SKM-1 treated with dmso at 0.1 percent for 144 hours (cell line): Measurements from ENCODE around the gene PIK3CA.
"Not testable (repeated sequence)": the region's sequence is repeated elsewhere in the genome, so short reads cannot be mapped to it uniquely, and the experiment has no call there.

Experiments
- DNase-seq: peaks from one replicate; lab custom pipeline; 2025; ENCODE audit not compliant: unreplicated experiment; lab: John Stamatoyannopoulos, UW

Gene PIK3CA

GRCh38 chr3:179147873-179148615 is at the start of gene PIK3CA:
PIK3CA (plus strand) TSS chr3:179148357; CDS start chr3:179198826, 50,469 bp downstream.
- peak; percentile 98 for DNase-seq

DNA sequence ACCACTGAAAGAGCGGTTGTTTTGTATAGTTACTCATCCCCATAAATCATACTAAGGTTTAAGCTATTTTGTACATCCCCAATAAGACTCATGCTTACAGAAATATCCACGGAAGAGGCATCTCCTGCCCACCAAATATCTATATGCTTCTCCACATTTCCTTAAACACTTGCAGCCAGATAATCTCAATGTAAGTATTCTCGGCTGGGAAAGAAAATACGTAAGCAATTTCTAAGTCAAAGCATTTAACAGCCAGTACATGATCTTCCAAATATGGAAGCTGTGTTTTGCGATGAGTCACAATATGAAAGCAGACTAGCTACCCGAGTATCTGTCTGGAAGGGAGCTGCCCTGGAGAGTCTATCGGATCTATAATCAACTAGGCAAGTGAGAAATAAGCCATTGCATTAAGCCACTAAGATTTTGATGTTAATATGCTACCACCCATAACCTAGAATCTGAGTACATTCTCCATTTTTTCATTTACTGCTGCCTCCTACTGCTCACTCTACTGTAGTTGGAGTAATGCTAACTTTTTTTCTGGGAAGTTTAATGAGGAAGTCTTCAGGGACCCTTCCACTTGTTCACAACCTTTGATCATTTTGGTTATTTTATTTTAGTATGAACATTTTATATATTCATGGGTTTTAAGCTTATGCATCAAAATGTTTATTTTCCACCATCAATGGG is 49.6 kb upstream of the PIK3CA start:
- DNase-seq: no peak

- no peak for DNase-seq
Observed at GRCh38 chr3:179100652-179101051, 47.5 kb upstream of the PIK3CA start.

DNA sequence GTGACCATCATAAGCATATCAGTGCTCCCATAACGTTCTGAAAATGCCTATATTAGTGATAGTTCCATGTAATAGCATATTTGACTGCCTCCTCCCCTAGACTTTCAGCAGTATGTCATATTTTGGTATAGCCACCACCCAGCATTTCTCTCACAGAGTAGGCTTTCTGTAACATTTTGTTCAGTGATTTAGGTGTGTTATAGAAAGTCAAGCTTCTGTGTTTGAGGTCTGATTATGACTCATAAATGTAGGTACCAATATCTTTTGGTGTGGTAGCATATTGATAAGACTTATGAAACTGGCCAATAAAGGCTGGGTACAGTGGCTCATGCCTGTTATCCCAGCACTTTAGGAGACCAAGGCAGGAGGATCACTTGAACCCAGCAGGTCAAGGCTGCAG is 42.3 kb upstream of the PIK3CA start:
- no peak for DNase-seq

DNA sequence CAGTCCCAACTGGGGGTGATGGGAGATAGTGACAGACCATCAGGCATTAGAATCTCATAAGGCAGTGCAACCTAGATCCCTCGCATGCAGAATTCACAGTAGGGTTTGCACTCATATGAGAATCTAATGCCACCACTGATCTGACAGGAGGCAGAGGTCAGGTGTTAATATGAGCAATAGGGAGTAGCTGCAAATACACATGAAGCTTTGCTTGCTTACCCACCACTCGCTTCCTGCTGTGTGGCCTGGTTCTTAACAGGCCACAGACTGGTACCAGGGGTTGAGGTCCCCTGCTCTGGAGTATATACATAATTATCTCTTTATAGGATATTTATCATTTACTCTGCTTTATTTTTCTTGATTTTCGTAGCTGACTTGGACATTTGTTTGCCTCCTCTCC is 40.5 kb upstream of the PIK3CA start:
- no peak for DNase-seq

GRCh38 chr3:179108086-179108485 is 40.1 kb upstream of the PIK3CA start:
- DNase-seq: no peak

- no peak for DNase-seq
Observed at GRCh38 chr3:179113903-179114302, 34.3 kb upstream of the PIK3CA start.

GRCh38 chr3:179115444-179115843 is 32.7 kb upstream of the PIK3CA start:
- not testable (repeated sequence) for DNase-seq

DNA sequence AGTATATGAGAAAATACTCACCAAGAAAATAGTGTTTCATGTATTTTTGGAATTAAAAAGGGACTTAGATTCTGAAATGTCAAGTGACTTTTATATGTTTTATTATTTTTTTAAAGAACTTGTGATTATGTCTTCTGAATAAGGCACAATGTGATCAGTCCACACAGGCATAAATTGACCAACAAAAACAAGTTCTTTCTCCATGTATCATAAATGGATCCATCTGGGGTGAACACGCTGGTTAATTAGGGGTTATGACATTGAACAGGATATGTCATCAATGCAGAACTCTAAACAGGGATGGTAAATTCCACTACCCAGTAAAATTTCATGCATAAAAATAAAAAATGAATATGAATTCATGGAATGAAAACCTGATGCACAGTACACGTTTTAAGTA is 31.3 kb upstream of the PIK3CA start:
- DNase-seq: no peak

DNA sequence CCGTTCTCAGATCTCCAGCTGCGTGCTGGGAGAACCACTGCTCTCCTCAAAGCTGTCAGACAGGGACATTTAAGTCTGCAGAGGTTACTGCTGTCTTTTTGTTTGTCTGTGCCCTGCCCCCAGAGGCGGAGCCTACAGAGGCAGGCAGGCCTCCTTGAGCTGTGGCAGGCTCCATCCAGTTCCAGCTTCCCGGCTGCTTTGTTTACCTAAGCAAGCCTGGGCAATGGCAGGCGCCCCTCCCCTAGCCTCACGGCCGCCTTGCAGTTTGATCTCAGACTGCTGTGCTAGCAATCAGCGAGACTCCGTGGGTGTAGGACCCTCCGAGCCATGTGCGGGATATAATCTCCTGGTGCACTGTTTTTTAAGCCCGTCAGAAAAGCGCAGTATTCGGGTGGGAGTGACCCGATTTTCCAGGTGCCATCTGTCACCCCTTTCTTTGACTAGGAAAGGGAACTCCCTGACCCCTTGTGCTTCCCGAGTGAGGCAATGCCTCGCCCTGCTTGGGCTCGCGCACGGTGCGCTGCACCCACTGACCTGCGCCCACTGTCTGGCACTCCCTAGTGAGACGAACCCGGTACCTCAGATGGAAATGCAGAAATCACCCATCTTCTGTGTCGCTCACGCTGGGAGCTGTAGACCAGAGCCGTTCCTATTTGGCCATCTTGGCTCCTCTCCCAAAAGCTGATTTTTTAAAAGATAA is 15.8 kb upstream of the PIK3CA start:
- DNase-seq: not testable (repeated sequence)

DNA sequence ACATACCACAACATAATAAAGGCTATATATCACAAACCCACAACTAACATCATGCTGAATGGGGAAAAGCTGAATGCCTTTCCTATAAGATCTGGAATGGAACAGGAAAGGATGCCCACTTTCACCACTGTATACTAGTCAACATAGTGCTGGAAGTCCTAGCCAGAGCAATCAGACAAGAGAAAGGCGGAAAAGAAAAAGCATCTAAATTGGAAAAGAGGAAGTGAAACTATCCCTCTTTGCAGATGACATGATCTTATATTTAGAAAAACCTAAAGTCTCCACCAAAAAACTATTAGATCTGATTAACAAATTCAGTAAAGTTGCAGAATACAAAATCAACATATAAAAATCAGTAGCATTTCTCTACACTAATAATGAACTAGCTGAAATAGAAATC is 14.6 kb upstream of the PIK3CA start:
- peak; percentile 8 for DNase-seq

DNA sequence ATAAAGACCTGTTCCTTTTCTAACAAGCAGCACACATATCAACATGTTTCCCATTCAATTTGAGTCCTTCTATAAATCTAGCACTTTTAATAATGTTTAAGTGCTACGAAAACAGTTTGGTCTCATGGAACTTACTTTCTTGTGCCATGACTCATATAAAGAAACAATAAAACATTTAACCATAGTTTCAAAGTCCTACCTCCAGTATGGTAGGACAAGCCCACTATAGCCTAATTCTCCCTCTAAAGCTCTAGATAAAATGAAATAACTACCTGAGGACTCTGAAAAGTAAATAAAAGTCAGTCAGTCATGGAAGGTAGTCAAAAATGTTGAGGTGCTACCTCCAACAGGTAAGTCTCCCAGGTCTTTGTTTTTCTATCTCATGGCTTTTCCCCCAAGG is 12.0 kb upstream of the PIK3CA start:
- DNase-seq: no peak

DNA sequence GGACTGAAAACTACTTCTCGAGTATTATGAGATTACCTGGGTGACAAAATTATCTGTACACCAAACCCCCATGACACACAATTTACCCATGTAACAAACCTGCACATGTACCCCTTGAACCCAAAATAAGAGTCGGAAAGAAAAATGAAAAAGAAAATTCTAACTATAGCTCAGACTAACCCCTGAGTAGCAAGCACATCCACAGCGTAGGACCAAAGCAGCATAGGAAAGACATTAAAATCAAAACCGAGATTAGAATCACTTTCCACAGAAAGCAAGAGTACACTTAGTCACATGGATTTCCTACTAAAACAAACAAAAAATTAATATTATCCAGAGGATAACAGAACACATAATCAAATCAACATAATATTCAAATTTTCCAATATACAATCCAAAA is 6.3 kb upstream of the PIK3CA start:
- no peak for DNase-seq

DNA sequence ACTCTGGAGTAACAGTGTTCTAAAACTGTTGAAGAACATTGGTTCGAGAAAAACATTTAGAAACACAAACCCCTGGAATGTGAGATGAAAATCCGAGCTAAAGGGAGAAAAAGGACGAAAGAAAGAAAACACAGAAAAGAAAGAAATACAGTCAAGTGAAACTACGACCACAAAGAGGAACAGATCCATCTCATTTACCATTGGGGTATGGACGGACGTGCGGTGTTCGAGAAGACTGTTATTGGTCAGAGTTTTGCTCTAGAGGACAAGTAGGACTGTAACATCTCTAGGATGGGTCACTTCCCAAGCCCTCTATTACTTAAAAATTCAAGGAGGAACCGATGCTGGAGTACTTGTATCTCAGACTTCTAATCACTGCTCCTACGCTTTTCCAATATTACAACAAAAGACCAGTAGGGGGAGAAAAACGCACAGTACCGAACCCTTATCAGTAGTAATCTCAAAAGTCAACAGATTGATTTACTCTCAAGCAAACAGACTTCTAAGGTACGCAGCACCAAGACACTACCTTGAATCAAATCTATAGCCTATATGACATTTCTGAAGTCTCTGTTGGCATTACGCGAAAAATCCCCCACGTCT is 1.1 kb upstream of the PIK3CA start:
- peak; percentile 72 for DNase-seq

DNA sequence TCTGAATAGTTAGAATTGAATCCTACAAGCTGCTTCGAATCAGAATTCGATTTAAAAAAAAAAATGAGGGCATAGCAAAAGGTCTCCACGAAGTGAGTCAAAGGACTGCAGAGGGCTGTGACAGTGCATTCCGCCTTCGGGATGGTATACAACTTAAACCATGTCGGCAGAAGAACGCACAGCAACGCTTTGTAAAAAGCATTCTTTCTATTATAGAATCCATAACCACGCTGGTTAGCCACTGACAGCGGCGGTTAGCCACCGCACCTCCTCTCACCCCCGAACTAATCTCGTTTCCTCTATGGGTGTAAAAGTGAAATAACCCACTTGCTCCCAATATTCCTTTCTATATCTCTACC is 664 bp upstream of the PIK3CA start:
- DNase-seq: no peak

DNA sequence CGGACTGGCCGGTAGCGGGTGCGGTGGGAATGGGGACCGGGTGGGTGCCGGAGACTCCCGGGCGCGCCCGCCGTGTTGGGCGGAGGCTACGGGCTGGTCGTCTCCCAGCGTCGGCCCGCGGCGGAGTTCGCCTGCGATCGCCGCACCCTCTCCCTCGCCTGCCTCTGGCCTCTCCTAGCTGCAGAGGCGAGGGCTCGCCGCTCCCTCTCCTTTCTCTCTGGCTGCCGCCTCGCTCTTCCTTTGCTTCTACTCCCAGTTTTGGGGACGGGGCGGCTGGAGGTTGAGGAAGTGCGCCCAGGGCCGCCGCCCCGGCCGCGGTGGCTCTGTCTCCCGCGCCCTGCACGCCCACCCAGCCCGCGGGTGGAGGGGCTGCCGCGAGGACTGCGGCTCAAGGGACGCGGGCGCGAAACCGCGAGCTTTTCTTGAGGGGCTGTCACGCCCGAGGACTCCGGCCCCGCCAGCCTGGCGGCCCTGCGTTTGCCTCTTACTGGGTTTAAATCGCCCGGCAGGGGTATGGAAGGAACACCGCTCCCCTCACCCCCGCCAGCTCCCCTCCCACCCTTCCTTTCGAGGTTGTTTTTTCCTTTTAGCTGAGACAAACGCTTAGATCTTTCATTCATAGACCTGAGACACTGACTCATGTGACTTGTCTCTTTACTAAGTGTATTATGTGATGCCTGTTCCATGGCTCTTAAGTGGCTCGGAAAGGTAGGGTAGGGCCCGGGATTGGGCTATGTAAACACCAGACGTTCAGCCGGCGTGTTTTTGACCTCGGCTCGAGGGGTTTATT is 654 bp downstream of the PIK3CA start:
- peak; percentile 37 for DNase-seq

- DNase-seq: peak; percentile 26
Observed at GRCh38 chr3:179149406-179149867, 1.3 kb downstream of the PIK3CA start.

- DNase-seq: no peak
Observed at GRCh38 chr3:179149951-179150350, 1.8 kb downstream of the PIK3CA start.

DNA sequence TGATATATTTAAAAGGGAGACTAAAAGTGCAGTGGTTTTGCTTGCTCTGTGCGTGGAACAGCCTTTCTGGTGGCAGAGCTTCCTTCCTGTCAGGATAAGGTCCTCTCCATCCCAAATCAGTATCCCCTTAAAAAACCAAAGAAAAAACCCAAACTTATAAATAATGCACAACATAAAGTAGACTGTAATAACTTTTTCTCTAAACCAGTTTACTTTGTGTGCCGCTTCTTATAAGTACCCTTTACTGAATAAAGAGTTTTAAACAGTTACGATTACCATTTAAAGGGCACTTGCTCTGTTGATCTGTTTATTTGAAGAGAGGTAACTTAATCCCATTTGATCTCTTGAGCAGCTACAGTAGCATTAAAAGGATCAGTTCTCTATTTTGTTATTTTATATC is 2.5 kb downstream of the PIK3CA start:
- no peak for DNase-seq

DNA sequence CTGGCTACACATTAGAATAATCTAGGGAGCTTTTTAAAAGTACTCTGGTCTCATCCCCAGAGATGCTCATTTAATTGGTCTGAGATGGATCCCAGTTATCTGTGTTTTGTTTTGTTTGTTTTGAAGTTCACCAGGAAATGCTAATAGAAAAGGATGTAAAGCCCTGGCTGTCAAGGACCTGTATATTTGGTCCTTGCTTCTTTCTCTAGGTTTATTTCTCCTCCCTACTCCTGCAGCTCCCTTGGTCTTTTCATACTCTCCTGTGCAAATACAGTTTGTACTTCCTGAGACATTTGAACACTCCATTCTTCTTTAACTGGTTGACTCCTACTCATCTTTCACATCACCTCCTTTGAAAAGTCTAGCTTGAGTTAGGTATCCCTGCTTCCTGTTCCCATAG is 3.3 kb downstream of the PIK3CA start:
- DNase-seq: no peak

DNA sequence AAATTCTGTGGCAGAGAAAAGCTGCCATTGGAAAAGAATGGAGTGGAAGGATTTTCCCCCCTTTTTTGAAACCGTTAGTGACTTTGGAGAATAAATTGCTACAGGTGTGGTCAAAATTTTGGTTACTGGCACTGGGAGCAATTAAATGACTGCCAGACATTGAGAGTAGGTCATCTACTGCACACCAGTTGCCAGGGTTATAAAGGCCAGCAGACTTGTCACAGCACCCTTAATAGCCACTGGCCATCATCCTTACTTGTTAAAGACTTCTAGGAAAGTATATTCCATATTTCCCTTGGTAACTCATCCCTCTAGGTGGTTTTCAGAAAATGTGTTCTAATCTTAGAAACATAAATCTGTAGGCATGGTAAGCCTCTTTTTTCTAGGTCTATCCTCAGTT is 8.0 kb downstream of the PIK3CA start:
- DNase-seq: no peak
